A204.1 (cell line): Measurements from ENCODE around the gene TMEM69.
"Not testable (repeated sequence)": the region's sequence is repeated elsewhere in the genome, so short reads cannot be mapped to it uniquely, and the experiment has no call there.

ENCODE experiments used
- FAIRE-seq: peaks from 2 replicates; lab custom pipeline; 2012; peaks lifted over from hg19 to GRCh38; lab: Jason Lieb, UNC

Gene TMEM69

GRCh38 chr1:45678489-45678888 lies 9.5 kb upstream of the TMEM69 start:
- no peak for FAIRE-seq

- no peak for FAIRE-seq
Measured at GRCh38 chr1:45679123-45679522, 8.9 kb upstream of the TMEM69 start.

GRCh38 chr1:45682942-45683341 lies 5.0 kb upstream of the TMEM69 start:
- FAIRE-seq = no peak

GRCh38 chr1:45684402-45684801 lies 3.6 kb upstream of the TMEM69 start:
- FAIRE-seq = no peak

- FAIRE-seq = no peak
Measured at GRCh38 chr1:45685308-45686014, 2.5 kb upstream of the TMEM69 start.

GRCh38 chr1:45686015-45686287 lies 2.0 kb upstream of the TMEM69 start:
- FAIRE-seq = no peak

GRCh38 chr1:45686288-45687013 lies 1.5 kb upstream of the TMEM69 start, which contains the start of gene GPBP1L1:
Gene GPBP1L1, minus strand, starts transcription at chr1:45686533. Its CDS starts 27,446 bp downstream, at chr1:45659087.
- FAIRE-seq = peak; percentile 6

- peak; percentile 92 for FAIRE-seq
Measured at GRCh38 chr1:45687014-45687753, 797 bp upstream of the TMEM69 start.

GRCh38 chr1:45693811-45694210 lies 5.8 kb downstream of the TMEM69 start:
- FAIRE-seq = not testable (repeated sequence)

GRCh38 chr1:45694823-45695222 lies 6.8 kb downstream of the TMEM69 start:
- FAIRE-seq = no peak

- FAIRE-seq = no peak
Measured at GRCh38 chr1:45704637-45705036, 16.7 kb downstream of the TMEM69 start.

GRCh38 chr1:45713711-45714110 lies 25.7 kb downstream of the TMEM69 start:
- no peak for FAIRE-seq

GRCh38 chr1:45716700-45717099 lies 28.7 kb downstream of the TMEM69 start:
- FAIRE-seq = no peak

- FAIRE-seq = not testable (repeated sequence)
Measured at GRCh38 chr1:45717386-45717785, 29.4 kb downstream of the TMEM69 start.

- no peak for FAIRE-seq
Measured at GRCh38 chr1:45718289-45718688, 30.3 kb downstream of the TMEM69 start.

- no peak for FAIRE-seq
Measured at GRCh38 chr1:45721207-45721606, 33.2 kb downstream of the TMEM69 start.

GRCh38 chr1:45722809-45723208 lies 34.8 kb downstream of the TMEM69 start:
- no peak for FAIRE-seq

- no peak for FAIRE-seq
Measured at GRCh38 chr1:45723248-45723930, 35.4 kb downstream of the TMEM69 start.

GRCh38 chr1:45726007-45726406 lies 38.0 kb downstream of the TMEM69 start:
- FAIRE-seq = not testable (repeated sequence)

GRCh38 chr1:45730075-45730779 lies 42.2 kb downstream of the TMEM69 start:
- no peak for FAIRE-seq

- FAIRE-seq = no peak
Measured at GRCh38 chr1:45730780-45731319, 42.9 kb downstream of the TMEM69 start.

GRCh38 chr1:45739137-45739536 lies 51.2 kb downstream of the TMEM69 start:
- FAIRE-seq = no peak
